ENCODE data around the gene PGRMC1. TPM values are rescaled to one million over a fixed set of nuclear protein-coding genes. Genes with fewer than 3 reads are reported as not detected.
"Not testable (repeated sequence)": the region's sequence is repeated elsewhere in the genome, so short reads cannot be mapped to it uniquely, and the experiment has no call there.

PGRMC1 gene
- total and polyA plus RNA-seq, 8 donors = 17.0 to 50.2 (median 26.5) TPM

- no peaks in the 10 kb centered on the region for H3K9me3 ChIP-seq
- H3K36me3 ChIP-seq = no peaks in the 10 kb centered on the region
- H3K4me3 ChIP-seq = no peak overlapping the region
- WGBS, 2 donors = 12 to 33% methylated on average over 61 of the region's 61 CpGs
- intact Hi-C loops (cut with DNase I) = no loop called here
- DNase-seq = peak in 5 of 6 donors; percentile 16 to 58 (median 26)
- no peak overlapping the region for H3K27ac ChIP-seq
- FAIRE-seq = no peak
- ATAC-seq = peak in 3 of 4 donors; percentile 36 to 87 (median 51)
- H3K4me1 ChIP-seq = no peaks in the 10 kb centered on the region
- TF ChIP-seq CTCF (IDR thresholded peaks at IDR 0.05) = peak in 1 of 4 donors; percentile 11
- H3K27me3 ChIP-seq = peaks cover 2 to 31% (median 6%) of the 10 kb centered on the region in 4 donors
Observed at GRCh38 chrX:119273420-119274192, 37.5 kb downstream of the PGRMC1 start.

- H3K36me3 ChIP-seq; intact Hi-C loops (cut with DNase I); H3K27ac ChIP-seq; ATAC-seq; H3K4me1 ChIP-seq; H3K4me3 ChIP-seq; H3K9me3 ChIP-seq; DNase-seq; H3K27me3 ChIP-seq; FAIRE-seq: not testable (repeated sequence)
- 78 to 89% methylated on average over 4 of the region's 4 CpGs for WGBS, 2 donors
Observed at GRCh38 chrX:119282347-119282746, 46.3 kb downstream of the PGRMC1 start.

GRCh38 chrX:119288890-119289393 lies 52.9 kb downstream of the PGRMC1 start:
- intact Hi-C loops (cut with DNase I) = no loop called here
- 46 to 49% methylated on average over 4 of the region's 4 CpGs for WGBS, 2 donors
- TF ChIP-seq CTCF (IDR thresholded peaks at IDR 0.05) = no peak
- no peak overlapping the region for H3K4me3 ChIP-seq
- no peaks in the 10 kb centered on the region for H3K4me1 ChIP-seq
- no peak for FAIRE-seq
- no peak overlapping the region for H3K27ac ChIP-seq
- ATAC-seq = no peak
- DNase-seq = no peak
- H3K27me3 ChIP-seq = peaks cover 0 to 7% (median 3%) of the 10 kb centered on the region in 4 donors
- no peaks in the 10 kb centered on the region for H3K36me3 ChIP-seq
- no peaks in the 10 kb centered on the region for H3K9me3 ChIP-seq

- Histone ChIP-seq H3K4me3 (no peak overlapping the region), H3K9me3 (no peaks in the 10 kb centered on the region), H3K36me3 (no peaks in the 10 kb centered on the region), H3K4me1 (no peaks in the 10 kb centered on the region), H3K27me3 (peaks cover 0 to 7% (median 3%) of the 10 kb centered on the region in 4 donors), H3K27ac (no peak overlapping the region)
- ATAC-seq (no peak), DNase-seq (no peak), FAIRE-seq (no peak)
- TF ChIP-seq CTCF (IDR thresholded peaks at IDR 0.05) = no peak
- intact Hi-C loops (cut with DNase I) = no loop called here
Observed at GRCh38 chrX:119290476-119290875, 54.4 kb downstream of the PGRMC1 start.

- not testable (repeated sequence) for ATAC-seq
Observed at GRCh38 chrX:119291246-119291645, 55.2 kb downstream of the PGRMC1 start.

GRCh38 chrX:119292445-119292844 lies 56.4 kb downstream of the PGRMC1 start:
- Histone ChIP-seq H3K4me3 (no peak overlapping the region), H3K4me1 (no peaks in the 10 kb centered on the region), H3K27me3 (peaks cover 0 to 3% (median under 1%) of the 10 kb centered on the region in 4 donors), H3K9me3 (no peaks in the 10 kb centered on the region), H3K36me3 (no peaks in the 10 kb centered on the region), H3K27ac (no peak overlapping the region)
- intact Hi-C loops (cut with DNase I) = no loop called here
- DNase-seq (no peak), ATAC-seq (no peak), FAIRE-seq (no peak)
- TF ChIP-seq CTCF (IDR thresholded peaks at IDR 0.05) = no peak

More at GRCh38 chrX:119291246-119291645, 55.2 kb downstream of the PGRMC1 start:
- FAIRE-seq; H3K4me1 ChIP-seq; H3K27ac ChIP-seq; DNase-seq; H3K36me3 ChIP-seq; intact Hi-C loops (cut with DNase I); H3K9me3 ChIP-seq; H3K27me3 ChIP-seq; H3K4me3 ChIP-seq: not testable (repeated sequence)
- 68 to 70% methylated on average over 2 of the region's 2 CpGs for WGBS, 2 donors
